ENCODE results near the gene OR52M1.
"Not testable (repeated sequence)": the region's sequence is repeated elsewhere in the genome, so short reads cannot be mapped to it uniquely, and the experiment has no call there.

Gene OR52M1, protein sequence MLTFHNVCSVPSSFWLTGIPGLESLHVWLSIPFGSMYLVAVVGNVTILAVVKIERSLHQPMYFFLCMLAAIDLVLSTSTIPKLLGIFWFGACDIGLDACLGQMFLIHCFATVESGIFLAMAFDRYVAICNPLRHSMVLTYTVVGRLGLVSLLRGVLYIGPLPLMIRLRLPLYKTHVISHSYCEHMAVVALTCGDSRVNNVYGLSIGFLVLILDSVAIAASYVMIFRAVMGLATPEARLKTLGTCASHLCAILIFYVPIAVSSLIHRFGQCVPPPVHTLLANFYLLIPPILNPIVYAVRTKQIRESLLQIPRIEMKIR
- 0 reads per million in 4 donors for total RNA-seq

DNA sequence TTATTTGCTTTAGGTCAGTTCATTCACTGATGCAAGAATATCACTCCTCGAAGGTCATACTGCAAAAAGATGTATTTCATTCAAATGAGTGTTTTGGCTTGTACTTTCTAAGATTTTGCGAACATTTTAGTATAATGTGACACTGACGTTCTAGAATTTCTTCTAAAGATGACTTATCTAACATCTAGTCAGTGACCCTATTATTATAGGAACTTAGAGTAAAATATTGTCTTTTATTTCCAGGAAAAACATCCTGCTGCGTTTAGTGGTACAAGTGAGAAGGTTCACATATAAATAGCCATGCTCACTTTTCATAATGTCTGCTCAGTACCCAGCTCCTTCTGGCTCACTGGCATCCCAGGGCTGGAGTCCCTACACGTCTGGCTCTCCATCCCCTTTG is at the start of gene OR52M1:
Gene OR52M1, plus strand, starts transcription at position 301 of the 400 bp plus-strand sequence. Its CDS starts 0 bp downstream, at position 301.
- DNase-seq: no peak

DNA sequence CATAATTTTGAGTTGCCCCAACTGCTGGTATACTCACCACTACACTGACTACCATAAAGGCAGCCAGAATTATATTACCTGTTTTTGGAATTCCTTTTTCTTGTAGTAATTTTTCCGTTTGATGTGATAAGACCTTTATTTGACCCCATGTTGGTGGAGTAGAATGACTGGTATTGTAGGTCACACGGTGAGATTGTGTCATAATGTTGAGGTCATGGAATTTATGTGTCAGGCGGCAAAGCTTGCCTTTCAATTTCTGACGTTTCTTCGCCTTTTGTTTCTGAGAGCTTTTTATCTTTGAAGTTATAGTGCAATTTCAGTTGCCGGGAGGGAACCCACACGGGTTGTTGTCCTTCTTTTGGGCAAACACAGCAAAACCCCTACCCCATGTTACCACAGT is 49.5 kb upstream of the OR52M1 start:
- DNase-seq: no peak

DNA sequence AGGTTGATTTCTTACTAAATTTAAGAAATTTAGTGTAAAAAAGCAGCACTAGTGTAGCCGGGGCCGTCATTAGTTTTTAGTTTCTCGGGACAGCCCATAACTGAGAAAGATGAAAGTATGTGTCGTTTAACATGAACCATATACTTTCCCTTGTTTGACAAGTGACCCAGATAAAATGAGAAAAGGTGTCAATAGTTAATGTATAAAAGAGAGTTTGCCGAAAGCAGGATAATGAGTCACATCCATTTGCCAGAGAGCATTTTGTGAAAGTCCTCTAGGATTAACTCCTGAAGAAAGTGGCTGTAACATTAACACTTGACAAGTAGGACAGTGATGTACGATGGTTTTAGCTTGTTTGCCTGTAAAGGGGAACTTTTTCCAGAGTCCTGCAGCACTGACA is 49.0 kb upstream of the OR52M1 start:
- DNase-seq: no peak

DNA sequence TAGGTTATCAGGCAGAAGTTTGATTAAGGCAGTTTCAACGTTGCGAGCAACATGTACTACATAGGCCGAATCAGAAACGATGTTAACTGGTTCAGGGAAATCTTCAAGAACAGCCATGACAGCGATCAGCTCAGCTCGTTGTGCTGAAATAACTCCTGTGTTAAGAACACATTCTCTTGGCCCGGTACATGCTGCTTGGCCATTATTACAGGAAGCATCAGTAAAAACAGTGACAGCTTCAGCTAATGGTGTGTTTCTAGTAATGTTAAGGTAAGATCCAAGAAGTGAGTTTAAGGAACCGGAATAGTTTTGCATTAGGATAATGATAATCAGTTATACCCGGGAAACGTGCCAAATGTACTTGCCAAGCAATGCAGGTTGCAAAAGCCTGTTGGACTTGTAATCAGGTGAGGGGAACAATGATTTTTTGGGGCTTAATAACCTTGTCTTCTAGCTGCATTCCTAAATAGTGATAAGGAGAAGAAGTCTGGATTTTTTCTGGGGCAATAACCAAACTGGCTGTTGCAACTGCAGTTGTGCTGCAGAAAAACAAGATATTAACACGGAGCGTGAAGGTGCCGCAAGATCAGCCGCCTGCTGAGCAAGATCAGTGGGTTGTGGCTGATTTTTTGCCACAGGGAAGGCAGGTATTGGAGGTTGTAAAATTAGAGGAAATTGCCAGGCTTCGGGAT is 48.3 kb upstream of the OR52M1 start:
- no peak for DNase-seq

DNA sequence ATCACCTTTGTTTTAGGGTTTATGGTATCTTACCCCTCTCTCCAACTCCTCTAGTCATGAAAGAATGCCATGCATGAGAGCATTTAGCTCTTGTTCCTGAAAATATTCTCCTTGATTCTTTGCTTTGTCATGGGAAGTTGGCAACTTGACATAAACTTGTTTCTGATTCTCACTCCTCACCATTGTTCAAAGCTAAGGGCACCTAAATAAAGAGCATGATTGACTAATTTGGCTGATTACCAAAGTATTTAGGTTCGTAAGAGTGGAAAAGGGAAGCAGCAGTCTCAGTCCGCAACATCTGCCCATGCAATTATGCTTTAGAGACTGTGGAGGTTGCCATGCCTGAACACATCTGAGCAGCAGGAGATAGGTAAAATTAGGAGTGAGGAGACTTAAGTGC is 36.1 kb upstream of the OR52M1 start:
- no peak for DNase-seq

DNA sequence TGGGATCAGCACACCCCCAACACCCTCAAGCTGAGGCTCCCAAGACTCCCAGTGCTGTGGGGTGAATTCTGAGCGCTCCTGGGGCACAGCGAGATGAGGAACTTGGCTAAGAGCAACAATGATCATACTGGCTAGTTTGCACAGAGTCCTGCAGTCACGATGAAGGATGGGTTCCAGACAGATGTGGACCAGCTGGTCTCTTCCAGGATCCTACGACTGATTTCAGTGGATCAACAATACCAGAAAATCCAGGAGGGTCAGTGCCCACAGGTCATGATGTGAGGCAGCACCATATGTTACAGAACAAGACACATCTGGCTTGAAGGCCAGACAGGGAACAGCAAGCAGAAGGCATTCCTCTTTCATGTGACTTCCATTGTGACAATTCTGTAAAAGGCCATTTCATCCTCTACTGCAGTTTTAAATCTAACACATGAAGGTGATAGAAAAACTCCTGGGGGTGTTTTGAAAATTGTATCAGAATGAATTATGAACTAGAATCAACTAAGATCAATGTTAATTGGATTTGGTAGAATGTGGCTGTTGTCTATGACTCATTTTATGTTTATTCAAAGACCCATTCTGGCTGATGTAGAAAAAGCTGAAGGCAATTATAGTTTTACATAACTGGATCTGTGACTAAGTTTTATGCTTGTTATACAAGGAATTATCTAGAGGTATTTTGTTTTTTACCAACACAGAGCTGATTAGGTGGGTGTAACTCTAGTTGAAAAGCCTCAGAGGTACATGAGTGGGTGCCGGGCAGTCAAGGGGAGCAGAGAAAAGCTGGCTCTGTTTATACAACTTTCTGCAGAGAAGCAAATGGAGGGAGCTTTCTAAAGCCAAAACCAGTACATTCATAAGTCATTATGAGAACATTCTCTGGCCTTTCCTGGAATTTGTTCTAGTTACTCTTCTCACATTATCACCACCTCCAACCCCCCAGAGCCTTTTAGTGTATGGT is 33.4 kb upstream of the OR52M1 start:
- DNase-seq: no peak

DNA sequence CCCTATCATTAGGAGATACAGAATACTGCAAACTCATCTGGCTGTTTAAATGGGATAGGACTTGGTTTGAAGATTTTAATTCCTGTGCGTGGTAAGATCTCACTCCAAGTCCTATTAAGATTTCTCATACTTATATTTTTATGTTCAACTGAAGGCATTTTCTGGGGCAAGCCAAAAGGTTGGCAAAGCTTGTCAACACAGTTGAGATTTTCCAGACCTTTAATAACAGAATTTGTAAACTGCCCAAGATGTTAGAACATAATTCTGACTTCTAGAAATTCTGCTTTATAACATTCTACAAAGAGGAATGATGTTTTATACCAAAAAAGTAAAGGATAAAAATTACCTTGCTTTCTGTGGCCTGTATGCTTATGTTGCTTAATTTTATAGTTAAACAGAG is 30.8 kb upstream of the OR52M1 start:
- no peak for DNase-seq

DNA sequence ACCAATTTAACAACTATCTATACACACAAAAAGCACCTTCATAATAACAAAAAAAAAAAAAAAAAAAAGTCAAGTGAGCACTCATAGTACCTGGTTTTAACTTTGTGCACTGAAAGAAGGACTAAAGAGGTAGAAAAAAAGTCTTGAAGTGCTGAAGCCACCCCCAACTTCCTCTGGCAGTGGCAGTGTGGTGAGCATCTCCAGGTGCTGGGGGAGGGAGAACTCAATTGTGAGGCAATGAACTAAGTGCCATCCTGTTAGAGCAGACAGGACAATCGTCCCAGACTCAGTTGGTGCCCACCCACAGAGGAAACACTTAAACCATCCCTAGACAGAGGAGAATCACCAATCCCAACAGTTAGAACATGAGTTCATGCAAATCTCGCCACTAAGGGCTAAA is 22.7 kb upstream of the OR52M1 start:
- DNase-seq: no peak

DNA sequence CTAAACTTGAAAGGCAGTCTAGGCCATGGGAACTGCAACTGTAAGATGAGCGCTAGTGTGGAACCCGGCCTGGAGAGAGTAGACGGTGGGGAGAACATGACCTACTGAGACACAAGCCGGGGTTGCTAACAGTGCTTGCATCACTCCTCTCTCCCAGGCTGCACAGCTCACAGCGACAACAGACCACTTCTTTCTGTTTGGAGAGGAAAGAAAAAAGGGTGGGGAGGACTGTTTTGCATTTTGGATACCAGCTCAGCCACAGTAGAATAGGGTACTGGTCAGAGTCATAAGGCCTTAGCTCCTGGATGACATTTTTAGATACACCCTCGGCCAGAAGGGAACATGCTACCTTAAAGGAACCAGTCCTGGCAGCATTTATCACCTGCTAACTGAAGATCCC is 22.2 kb upstream of the OR52M1 start:
- DNase-seq: no peak

DNA sequence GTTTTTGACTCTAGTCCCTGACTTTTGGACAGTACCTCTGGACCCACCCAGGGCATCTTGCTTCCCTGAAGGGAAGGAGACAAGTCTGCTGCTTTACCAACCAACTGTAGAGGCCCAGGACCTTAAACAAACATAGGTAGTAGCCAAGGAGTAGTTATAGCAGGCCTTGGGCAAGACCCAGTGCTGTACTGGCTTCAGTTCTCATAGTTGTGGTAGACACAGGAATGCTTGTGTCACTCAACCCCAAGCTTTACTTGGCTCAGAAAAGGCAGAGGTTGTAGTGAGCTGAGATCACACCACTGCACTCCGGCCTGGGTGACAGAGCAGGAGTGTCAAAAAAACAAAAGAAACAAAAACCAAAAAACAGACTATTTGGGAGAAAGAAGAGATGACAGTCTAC is 21.3 kb upstream of the OR52M1 start:
- no peak for DNase-seq

DNA sequence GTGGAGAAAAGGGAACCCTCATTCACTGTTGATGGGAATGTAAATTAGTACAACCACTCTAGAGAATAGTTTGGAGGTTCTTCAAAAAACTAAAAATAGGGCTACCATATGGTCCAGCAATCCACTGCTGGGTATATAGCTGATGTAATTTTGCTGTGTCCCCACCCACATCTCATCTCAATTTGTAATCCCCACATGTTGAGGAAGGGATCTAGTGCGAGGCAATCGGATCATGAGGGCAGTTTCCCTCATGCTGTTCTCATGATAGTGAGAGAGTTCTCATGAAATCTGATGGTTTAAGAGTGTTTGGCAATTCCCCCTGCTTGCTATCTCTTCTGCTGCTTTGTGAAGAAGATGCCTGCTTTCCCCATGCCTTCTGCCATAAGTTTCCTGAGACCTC is 17.1 kb upstream of the OR52M1 start:
- no peak for DNase-seq

DNA sequence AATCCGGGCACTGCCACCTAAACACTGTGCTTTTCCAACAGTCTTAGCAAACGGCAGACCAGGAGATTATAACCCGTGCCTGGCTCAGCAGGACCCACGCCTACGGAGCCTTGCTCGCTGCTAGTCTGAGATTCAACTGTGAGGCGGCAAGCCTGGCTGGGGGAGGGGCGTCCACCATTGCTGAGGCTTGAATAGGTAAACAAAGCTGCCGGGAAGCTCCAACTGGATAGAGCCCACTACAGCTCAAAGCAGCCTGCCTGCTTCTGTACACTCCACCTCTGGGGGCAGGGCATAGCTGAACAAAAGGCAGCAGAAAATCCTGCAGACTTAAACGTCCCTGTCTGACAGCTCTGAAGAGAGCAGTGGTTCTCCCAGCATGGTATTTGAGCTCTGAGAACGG is 13.3 kb upstream of the OR52M1 start:
- DNase-seq: not testable (repeated sequence)

DNA sequence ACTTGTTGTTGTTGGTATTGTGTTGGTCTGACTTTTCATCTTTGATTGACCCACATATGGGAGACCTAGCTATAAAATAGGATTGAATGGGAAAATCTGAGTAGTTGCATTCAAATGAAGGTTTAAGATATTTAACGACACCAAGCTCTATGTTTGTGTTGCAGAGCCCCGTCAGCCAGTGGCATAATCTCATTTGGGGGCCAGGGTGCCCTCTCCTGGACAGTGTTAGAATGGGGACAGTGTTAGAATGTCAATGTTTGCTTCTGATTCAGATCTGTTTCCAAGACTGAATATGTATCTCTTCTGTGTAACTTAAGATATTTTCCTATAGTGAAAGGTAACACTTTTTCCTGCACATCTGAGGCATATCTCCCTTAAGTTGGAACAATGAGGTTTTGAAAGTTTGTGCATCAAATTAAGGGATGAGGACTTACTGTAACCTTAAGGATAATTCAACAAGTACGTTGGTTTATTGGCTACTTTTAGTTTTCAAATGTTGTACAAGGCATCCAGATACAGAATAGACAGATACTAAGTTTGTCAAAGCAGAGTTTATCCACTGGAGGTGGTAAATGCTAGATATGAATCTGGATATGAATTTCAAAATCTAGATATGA is 5.3 kb upstream of the OR52M1 start:
- DNase-seq: peak in 3 of 5 donors; percentile 14 to 34 (median 23)

DNA sequence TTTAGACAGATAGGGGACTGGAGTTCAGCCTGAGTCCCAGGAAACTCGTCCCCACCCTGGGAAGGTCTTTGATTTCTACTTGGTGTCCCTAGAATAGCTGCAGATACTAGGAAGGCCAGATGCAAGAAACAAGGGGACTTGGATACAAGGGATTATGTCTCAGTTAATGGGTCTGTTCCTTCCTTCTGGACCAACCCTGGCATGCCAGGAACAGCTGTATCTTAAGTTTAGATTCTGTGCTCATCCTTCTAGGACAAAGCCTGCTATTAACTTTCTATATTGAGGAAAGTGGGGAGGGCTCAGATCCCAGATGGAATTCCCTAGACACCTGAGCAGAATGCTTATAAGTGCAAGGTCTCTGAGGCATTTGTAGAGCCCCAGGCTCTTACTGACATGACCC is 3.9 kb upstream of the OR52M1 start:
- no peak for DNase-seq

DNA sequence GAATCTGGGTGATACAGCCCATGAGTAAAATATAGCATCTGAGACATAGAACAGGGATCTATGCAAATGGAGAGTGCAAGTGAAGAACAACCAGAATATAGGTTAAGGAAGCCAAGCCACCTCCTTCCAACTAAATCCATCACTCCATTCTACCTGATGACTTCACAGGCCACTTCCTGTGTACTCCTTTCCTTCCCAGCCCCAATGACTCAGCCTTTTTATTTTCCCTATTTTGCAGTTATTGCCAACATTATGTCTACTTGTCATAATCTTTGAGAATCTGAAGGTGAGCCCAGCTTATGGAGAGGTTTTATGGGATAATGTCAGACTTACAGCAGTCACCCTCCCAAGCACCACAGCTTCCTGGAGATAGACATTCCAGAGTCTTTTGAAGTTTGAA is 1.4 kb upstream of the OR52M1 start:
- no peak for DNase-seq

DNA sequence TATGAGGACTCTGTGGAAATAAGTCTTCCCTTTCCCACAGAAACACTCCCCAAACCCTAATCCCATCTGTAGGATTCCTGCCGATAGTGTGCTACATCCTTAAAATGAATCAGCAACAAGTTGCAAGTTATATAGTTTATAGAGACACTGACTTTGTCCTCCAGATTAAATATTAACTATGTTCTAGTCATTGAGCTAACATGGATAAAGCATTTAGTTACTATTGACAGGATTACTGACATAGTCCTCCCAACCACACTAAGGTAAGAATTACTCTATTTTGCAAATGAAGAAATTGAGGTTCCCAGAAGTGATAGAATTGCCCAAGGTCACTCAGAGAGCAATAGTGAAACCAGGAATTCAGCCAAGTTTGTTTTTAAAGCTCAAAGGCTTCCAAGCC is 1.9 kb downstream of the OR52M1 start:
- DNase-seq: no peak

DNA sequence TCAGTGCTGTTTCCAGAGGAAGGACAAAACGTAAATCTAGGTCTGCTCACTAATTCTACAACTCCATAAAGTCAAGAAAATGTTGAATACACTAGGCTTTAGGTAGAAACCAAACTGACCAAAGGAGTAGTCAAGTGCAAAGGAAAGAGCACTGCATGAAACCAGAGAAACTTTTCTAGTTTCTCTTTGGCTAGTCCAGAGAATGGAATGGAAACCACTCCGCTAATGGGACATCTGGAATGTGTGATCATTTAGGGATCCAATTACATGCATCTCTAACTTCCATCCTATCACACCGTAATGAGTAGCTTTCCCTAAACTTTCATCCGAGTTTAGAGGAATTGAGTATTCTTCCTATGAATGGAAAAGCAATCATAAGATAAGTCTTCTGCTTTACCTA is 2.4 kb downstream of the OR52M1 start:
- DNase-seq: no peak

DNA sequence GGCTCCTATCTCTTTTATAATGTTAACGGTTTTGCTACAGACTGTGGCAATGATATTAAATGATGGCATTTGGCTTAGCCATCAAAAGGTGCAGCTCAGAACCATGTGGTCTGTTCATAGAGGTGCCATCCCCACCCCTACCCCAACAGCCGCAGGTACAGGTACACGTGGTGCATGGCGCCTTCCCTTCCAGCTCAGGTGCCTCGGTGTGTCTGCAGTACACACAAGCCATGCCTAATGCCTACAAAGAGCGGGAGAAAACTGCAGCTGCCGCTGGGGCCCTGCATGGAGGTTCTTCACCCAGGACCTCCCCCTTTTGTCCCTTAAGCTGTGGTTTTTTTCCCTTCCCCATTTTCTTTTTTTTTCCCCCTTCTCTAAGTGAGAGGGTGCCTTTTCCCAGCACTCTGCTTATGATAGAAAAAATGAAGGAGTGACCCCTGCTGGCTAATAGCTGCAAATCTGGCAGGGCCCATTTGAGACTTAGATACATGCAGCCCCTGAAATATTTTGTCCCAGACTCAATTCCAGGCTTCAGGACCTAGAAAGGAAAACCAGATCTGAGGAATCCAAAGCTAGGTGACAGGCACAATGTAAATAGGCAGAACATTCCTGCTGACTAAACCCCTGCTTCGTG is 6.5 kb downstream of the OR52M1 start:
- DNase-seq: no peak

DNA sequence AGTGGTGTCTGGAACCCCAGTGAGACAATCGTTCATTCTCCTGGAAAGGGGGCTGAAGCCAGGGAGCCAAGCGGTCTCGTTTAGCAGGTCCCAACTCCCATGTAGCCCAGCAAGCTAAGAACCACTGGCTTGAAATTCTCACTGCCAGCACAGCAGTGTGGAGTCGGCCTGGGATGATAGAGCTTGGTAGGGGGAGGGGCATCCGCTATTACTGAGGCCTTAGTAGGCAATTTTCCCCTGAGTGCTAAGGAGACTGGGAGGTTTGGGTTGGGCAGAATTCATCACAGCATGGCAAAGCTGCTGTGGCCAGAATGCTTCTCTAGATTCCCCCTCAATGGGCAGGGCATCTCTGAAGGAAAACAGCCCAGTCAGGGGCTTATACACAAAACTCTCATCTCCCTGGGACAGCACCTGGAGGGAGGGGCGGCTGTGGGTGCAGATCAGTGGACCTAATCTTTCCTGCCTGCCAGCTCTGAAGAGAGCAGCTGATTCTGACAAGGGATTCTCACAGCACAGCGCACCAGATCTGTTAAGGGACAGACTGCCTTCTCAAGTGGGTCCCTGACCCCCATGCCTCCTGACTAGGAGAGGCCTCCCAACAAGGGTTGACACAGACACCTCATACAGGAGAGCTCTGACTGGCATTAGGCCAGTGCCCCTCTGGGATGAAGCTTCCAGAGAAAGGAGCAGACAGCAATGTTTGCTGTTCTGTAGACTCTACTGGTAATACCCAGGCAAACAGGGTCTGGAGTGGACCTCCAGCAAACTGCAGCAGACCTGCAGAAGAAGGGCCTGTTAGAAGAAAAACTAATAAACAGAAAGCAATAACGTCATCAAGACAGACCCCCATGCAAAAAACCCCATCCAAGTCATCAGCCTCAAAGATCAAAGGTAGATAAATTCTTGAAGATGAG is 14.8 kb downstream of the OR52M1 start:
- DNase-seq: no peak

DNA sequence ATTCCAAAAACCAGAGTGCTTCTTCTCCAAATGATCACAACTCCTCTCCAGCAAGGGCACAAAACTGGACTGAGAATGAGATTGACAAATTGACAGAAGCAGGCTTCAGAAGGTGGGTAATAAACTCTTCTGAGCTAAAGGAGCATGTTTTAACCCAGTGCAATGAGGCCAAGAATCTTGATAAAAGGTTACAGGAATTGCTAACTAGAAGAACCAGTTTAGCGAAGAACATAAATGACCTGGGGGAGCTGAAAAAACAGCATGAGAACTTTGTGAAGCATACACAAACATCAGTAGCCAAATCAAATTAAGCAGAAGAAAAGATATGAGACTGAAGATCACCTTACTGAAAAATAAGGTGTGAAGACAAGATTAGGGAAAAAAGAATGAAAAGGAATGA is 15.5 kb downstream of the OR52M1 start:
- DNase-seq: no peak

DNA sequence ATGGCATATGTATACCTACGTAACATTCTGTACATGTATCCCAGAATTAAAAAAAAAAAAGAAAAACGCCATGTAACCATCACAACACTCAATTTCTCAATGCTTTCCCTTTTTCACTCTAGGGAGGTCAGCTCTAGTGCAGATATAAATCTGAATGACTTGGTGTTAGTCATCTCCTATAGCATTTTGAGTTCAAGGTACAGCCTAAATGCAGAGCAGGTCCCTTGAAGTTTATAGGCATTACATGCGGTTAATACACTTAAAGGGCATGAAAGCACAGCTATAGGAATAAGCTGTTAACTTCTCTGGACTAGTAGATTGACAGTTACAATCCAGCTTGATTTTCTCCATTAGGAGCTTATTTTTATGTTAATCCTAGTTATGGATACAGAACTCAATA is 20.4 kb downstream of the OR52M1 start:
- no peak for DNase-seq

Data from T-helper 1 cell (primary cell).